AML-193 (cell line): ENCODE data around the gene GSTA1.
"Not testable (repeated sequence)": the region's sequence is repeated elsewhere in the genome, so short reads cannot be mapped to it uniquely, and the experiment has no call there.

Experiments used
- DNase-seq, 2 experiments: peaks; one replicate each; lab custom pipeline; 2025; lab: John Stamatoyannopoulos, UW

Gene GSTA1

GRCh38 chr6:52757651-52758338 lies 45.8 kb downstream of the GSTA1 start:
- DNase-seq: not testable (repeated sequence)

- no peak for DNase-seq
These were observed 49.2 kb downstream of the GSTA1 start for GRCh38 chr6:52754443-52754842.

GRCh38 chr6:52753137-52753536 lies 50.5 kb downstream of the GSTA1 start:
- DNase-seq: not testable (repeated sequence)

- no peak for DNase-seq
These were observed 51.3 kb downstream of the GSTA1 start for GRCh38 chr6:52752310-52752709.

GRCh38 chr6:52749556-52750152 lies 54.0 kb downstream of the GSTA1 start:
- DNase-seq: no peak

GRCh38 chr6:52747301-52747700 lies 56.3 kb downstream of the GSTA1 start:
- not testable (repeated sequence) for DNase-seq

- DNase-seq: no peak
These were observed 57.4 kb downstream of the GSTA1 start for GRCh38 chr6:52746213-52746612.

GRCh38 chr6:52745764-52746201 lies 57.8 kb downstream of the GSTA1 start:
- DNase-seq: no peak

GRCh38 chr6:52741872-52742271 lies 61.7 kb downstream of the GSTA1 start:
- DNase-seq: no peak
